HL-60 (cell line): ENCODE data around the gene SNX7.

Experiments used
- CTCF ChIP-seq: IDR thresholded peaks from one replicate; pipeline ENCODE4 v1.5.1; 2011; ENCODE audit warnings: low read length, control low read depth, inconsistent platforms; ENCODE audit not compliant: insufficient read depth
- GABPA ChIP-seq: IDR thresholded peaks from 2 replicates; pipeline ENCODE4 v1.6.1; 2012; ENCODE audit warnings: low read depth
- POLR2AphosphoS5 ChIP-seq: IDR thresholded peaks from 2 replicates; pipeline ENCODE4 v1.6.1; 2012; ENCODE audit warnings: low read depth
- SPI1 ChIP-seq: IDR thresholded peaks from 2 replicates; pipeline ENCODE4 v1.6.1; 2012; ENCODE audit warnings: low read depth, mild to moderate bottlenecking, borderline replicate concordance

DNA sequence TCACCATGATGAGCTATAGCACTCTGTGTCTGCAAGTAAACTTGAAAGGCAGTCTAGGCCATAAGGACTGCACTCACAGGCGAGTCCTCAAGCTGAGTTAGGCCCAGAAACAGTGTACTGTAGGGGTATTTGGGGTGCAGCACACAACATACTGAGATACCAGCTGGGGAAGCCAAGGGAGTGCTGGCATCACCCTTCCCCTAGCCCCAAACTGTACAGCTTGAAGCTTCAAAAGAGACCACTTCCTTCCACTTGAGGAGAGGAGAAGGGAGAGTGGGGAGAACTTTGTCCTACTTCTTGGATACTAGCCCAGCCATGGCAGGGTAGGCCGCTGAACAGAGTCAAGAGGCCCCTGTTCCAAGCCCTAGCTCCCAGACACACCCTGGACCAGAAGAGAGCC, 24.2 kb upstream of the SNX7 start:
- TF ChIP-seq SPI1 = no peak
- TF ChIP-seq CTCF = no peak
- no peak for TF ChIP-seq POLR2AphosphoS5
- TF ChIP-seq GABPA = no peak
